IPS-20b (cell line): ENCODE data around the gene ZC3H11A.
"Not testable (repeated sequence)": the region's sequence is repeated elsewhere in the genome, so short reads cannot be mapped to it uniquely, and the experiment has no call there.

Source experiments
- H3K27ac ChIP-seq: one replicate; pipeline ENCODE4 v1.5.1; 2013; ENCODE audit warnings: low read length
- H3K27me3 ChIP-seq: 2 replicates; pipeline ENCODE4 v1.6.1; 2013; ENCODE audit warnings: mild to moderate bottlenecking, low read length, inconsistent platforms; ENCODE audit not compliant: insufficient read depth
- H3K36me3 ChIP-seq: 2 replicates; pipeline ENCODE4 v1.6.1; 2013; ENCODE audit warnings: low read depth, mild to moderate bottlenecking, inconsistent platforms, low read length, moderate library complexity; ENCODE audit not compliant: insufficient read depth
- H3K4me1 ChIP-seq: 2 replicates; pipeline ENCODE4 v1.6.1; 2013; ENCODE audit warnings: mild to moderate bottlenecking, control low read depth, inconsistent platforms, low read length, moderate library complexity; ENCODE audit not compliant: insufficient read depth
- H3K4me3 ChIP-seq: 2 replicates; pipeline ENCODE4 v1.5.1; 2013; ENCODE audit warnings: mild to moderate bottlenecking, low read length, inconsistent platforms
- H3K9ac ChIP-seq: 2 replicates; pipeline ENCODE4 v1.6.1; 2013; ENCODE audit warnings: low read depth, mild to moderate bottlenecking, inconsistent platforms, low read length, moderate library complexity
- H3K9me3 ChIP-seq: 2 replicates; pipeline ENCODE4 v1.6.1; 2013; ENCODE audit warnings: mild to moderate bottlenecking, low read depth, low read length, inconsistent platforms; ENCODE audit not compliant: insufficient read depth

ZC3H11A gene

DNA sequence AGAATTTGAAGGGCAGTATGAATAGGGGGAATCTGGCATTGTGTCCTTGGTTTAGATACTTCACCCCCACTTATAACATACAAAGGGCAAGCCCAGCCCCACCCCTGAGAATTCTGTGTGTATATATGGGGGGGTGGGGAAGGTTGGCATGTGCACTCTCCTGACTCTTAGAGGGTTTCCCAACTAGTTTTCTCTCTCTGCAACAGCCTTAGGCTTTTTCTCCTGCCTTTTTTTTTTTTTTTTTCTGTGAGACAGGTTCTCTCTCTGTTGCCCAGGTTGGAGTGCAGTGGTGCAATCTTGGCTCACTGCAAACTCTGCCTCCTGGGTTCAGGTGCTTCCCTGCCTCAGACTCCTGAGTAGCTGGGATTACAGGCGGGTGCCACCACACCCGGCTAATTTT, 2.9 kb upstream of the ZC3H11A start:
- Histone ChIP-seq H3K4me1 (peaks cover 21% of the 10 kb centered on the region), H3K27ac (no peak overlapping the region), H3K36me3 (peaks cover 10% of the 10 kb centered on the region), H3K9ac (no peak overlapping the region), H3K27me3 (no peaks in the 10 kb centered on the region), H3K4me3 (no peak overlapping the region), H3K9me3 (no peaks in the 10 kb centered on the region; the same call in 1 of the 2 replicates)

- not testable (repeated sequence) for H3K27me3 ChIP-seq, H3K9ac ChIP-seq, H3K4me3 ChIP-seq, H3K9me3 ChIP-seq, H3K27ac ChIP-seq
- Histone ChIP-seq H3K4me1 (peaks cover 21% of the 10 kb centered on the region), H3K36me3 (peaks cover 21% of the 10 kb centered on the region)
Measured at GRCh38 chr1:203793561-203793960, 1.9 kb upstream of the ZC3H11A start.

DNA sequence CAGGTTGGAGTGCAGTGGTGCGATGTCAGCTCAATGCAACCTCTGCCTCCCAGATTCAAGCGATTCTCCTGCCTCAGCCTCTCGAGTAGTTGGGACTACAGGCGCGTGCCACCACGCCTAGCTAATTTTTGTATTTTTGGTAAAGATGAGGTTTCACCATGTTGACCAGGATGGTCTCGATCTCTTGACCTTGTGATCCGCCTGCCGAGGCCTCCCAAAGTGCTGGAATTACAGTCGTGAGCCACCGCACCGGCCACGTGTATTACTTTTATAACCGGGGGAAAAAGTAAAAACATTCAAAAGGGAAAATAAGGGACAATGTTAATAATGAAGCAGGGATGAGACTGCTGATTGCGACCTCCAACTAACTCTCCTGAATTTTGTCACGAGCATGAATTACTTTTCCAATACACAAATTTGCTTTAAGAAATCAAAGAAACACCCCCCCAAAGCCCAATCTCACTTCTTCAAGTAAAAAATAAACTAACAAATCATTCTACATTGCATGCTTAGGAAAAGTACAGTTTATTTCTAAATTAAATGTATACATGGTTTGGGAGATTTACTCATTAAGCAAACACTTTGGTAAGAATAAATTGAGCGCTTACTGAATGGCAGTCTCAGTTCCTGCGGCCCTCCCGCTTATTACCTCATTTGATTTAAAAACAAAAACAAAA, 521 bp upstream of the ZC3H11A start:
- peak overlapping the region; percentile 72 for H3K27ac ChIP-seq
- H3K27me3 ChIP-seq = no peaks in the 10 kb centered on the region
- H3K4me3 ChIP-seq = peak overlapping the region; percentile 98
- peak overlapping the region; percentile 100; the same call in 1 of the 2 replicates for H3K9ac ChIP-seq
- H3K9me3 ChIP-seq = peaks cover 3% of the 10 kb centered on the region; the same call in 1 of the 2 replicates
- H3K36me3 ChIP-seq = peaks cover 35% of the 10 kb centered on the region
- peaks cover 15% of the 10 kb centered on the region for H3K4me1 ChIP-seq

- Histone ChIP-seq H3K4me1 (peaks cover 12% of the 10 kb centered on the region), H3K4me3 (peak overlapping the region; percentile 98), H3K36me3 (peaks cover 42% of the 10 kb centered on the region), H3K27ac (peak overlapping the region; percentile 100), H3K27me3 (no peaks in the 10 kb centered on the region), H3K9me3 (peaks cover 3% of the 10 kb centered on the region; the same call in 1 of the 2 replicates), H3K9ac (peak overlapping the region; percentile 100)
Measured at GRCh38 chr1:203796236-203796605, 798 bp downstream of the ZC3H11A start.

GRCh38 chr1:203797216-203797615, 1.8 kb downstream of the ZC3H11A start:
- Histone ChIP-seq H3K27ac (no peak overlapping the region), H3K9ac (peak overlapping the region; percentile 100; the same call in 1 of the 2 replicates), H3K4me1 (peaks cover 12% of the 10 kb centered on the region), H3K27me3 (no peaks in the 10 kb centered on the region), H3K4me3 (peak overlapping the region; percentile 98), H3K36me3 (peaks cover 52% of the 10 kb centered on the region), H3K9me3 (peaks cover 3% of the 10 kb centered on the region; the same call in 1 of the 2 replicates)

GRCh38 chr1:203797948-203798655, 2.7 kb downstream of the ZC3H11A start:
- Histone ChIP-seq H3K36me3 (peaks cover 59% of the 10 kb centered on the region), H3K4me1 (peaks cover 12% of the 10 kb centered on the region), H3K9ac (no peak overlapping the region), H3K27me3 (no peaks in the 10 kb centered on the region), H3K27ac (no peak overlapping the region), H3K4me3 (no peak overlapping the region), H3K9me3 (peaks cover 3% of the 10 kb centered on the region; the same call in 1 of the 2 replicates)

GRCh38 chr1:203799157-203799556, 3.7 kb downstream of the ZC3H11A start:
- Histone ChIP-seq H3K9me3 (peaks cover 3% of the 10 kb centered on the region; the same call in 1 of the 2 replicates), H3K27me3 (no peaks in the 10 kb centered on the region), H3K4me3 (no peak overlapping the region), H3K9ac (no peak overlapping the region), H3K4me1 (peaks cover 12% of the 10 kb centered on the region), H3K27ac (no peak overlapping the region), H3K36me3 (peaks cover 67% of the 10 kb centered on the region)

DNA sequence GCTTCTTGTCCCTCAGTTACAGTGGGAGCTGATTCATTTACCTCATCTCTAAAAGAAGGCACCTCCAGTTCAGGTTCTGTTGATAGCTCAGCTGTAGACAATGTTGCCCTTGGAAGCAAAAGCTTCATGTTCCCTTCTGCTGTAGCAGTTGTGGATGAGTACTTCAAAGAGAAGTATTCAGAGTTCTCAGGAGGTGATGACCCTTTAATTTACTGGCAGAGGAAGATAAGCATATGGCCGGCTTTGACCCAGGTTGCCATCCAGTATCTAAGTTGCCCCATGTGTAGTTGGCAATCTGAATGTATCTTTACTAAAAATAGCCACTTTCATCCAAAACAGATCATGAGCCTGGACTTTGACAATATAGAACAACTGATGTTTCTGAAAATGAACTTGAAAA, 4.5 kb downstream of the ZC3H11A start:
- Histone ChIP-seq H3K36me3 (peaks cover 71% of the 10 kb centered on the region), H3K4me3 (no peak overlapping the region), H3K27ac (no peak overlapping the region), H3K27me3 (no peaks in the 10 kb centered on the region), H3K4me1 (peaks cover 11% of the 10 kb centered on the region), H3K9ac (no peak overlapping the region), H3K9me3 (peaks cover 3% of the 10 kb centered on the region; the same call in 1 of the 2 replicates)

- H3K9me3 ChIP-seq = no peaks in the 10 kb centered on the region
- H3K4me1 ChIP-seq = no peaks in the 10 kb centered on the region
- no peak overlapping the region for H3K4me3 ChIP-seq
- no peak overlapping the region for H3K9ac ChIP-seq
- H3K36me3 ChIP-seq = peaks cover 64% of the 10 kb centered on the region
- no peaks in the 10 kb centered on the region for H3K27me3 ChIP-seq
- H3K27ac ChIP-seq = no peak overlapping the region
Measured at GRCh38 chr1:203805689-203806088, 10.3 kb downstream of the ZC3H11A start.

DNA sequence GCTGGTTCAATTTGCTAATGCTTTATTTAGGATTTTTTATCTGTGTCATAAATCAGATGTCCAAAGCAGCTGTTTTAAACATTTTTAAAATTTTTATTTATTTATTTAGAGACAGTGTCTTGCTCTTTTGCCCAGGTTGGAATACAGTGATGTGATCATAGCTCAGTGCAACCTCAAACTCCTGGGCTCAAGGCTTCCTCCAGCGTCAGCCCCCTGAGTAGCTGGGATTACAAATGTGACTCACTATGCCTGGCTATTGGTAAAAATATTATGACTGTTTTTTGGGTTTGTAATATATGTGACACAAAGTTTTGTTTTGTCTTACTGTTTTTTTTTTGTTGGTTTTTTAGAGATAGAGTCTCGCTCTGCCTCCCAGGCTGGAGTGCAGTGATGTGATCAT, 11.8 kb downstream of the ZC3H11A start:
- H3K9me3 ChIP-seq = no peaks in the 10 kb centered on the region
- H3K4me1 ChIP-seq = no peaks in the 10 kb centered on the region
- H3K4me3 ChIP-seq = no peak overlapping the region
- peaks cover 52% of the 10 kb centered on the region for H3K36me3 ChIP-seq
- no peak overlapping the region for H3K27ac ChIP-seq
- no peak overlapping the region for H3K9ac ChIP-seq
- no peaks in the 10 kb centered on the region for H3K27me3 ChIP-seq

DNA sequence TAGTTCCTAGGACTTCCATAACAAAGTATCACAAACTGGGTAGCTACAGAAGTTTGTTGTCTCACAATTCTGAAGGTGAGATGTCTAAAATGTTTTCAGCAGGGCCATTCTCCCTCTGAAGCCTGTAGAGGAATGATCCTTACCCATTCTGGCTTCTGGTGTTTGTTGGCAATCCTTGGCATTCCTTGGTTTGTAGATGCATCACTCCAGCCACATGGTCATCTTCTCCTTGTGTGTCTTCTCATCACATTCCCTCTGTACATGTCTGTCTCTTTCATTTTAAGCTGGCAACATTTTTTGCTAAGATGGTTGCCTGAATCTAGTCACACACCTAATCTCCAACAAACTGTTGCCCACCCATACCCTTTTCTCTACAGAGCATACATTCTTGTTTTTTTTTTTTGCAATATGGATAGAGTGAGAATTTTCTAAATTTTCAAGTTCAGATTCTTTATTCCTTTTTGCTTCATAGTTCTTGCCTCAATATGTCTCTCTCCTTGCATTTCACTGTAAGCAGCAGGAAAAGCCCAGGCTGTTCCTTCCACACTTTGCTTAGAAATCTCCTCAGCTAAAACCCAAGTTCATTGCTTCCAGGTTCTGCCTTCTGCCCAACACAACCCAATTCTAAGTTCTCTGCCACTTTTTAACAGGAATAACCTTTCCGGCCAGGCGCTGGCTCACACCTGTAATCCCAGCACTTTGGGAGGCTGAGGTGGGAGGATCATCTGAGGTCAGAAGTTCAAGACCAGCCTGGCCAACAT, 18.3 kb downstream of the ZC3H11A start:
- no peaks in the 10 kb centered on the region for H3K9me3 ChIP-seq
- H3K36me3 ChIP-seq = peaks cover 59% of the 10 kb centered on the region
- H3K9ac ChIP-seq = no peak overlapping the region
- no peak overlapping the region for H3K4me3 ChIP-seq
- H3K4me1 ChIP-seq = no peaks in the 10 kb centered on the region
- no peak overlapping the region for H3K27ac ChIP-seq
- no peaks in the 10 kb centered on the region for H3K27me3 ChIP-seq
